Panc1 (cell line): ENCODE measurements around the gene BHLHA15. TPM values are rescaled to one million over a fixed set of nuclear protein-coding genes. Genes with fewer than 3 reads are reported as not detected.

Experiments
- ATAC-seq: fragments of 200-7000 bp; cut with Tn5 transposase; 2 replicates; pipeline ENCODE4 v1.9.1; 2020; ENCODE audit warnings: mild to moderate bottlenecking, moderate library complexity
- BruUV-seq: library from RNA; stranded (reverse); fragments of 400-500 nt; replicated peaks from 2 replicates; lab custom pipeline; 2021; lab: Mats Ljungman, UMichigan
- CTCF ChIA-PET: fragments of 300-600 bp; sonication (Branson Sonifier 250); formaldehyde crosslinking; loops from one replicate; lab custom pipeline; 2022; ENCODE audit warnings: antibody characterized with exemption; lab: Charles Lee
- POLR2A ChIA-PET: fragments of 300-600 bp; sonication (Branson Sonifier 250); formaldehyde crosslinking; loops from one replicate; lab custom pipeline; 2022; ENCODE audit warnings: antibody characterized with exemption; lab: Charles Lee
- DNase-seq: peaks from one replicate; pipeline ENCODE4 v3.0.0-alpha.2; 2010; ENCODE audit warnings: low read depth, low spot score
- H3K27ac ChIP-seq: 2 replicates; pipeline ENCODE4 v1.5.1; 2011; ENCODE audit warnings: mild to moderate bottlenecking, low read length, inconsistent platforms
- H3K27me3 ChIP-seq: fragments of 200-500 bp; sonication (Bioruptor generic); 2 replicates; pipeline ENCODE4 v1.6.0; 2014; ENCODE audit warnings: low read length, inconsistent platforms; ENCODE audit not compliant: control insufficient read depth, insufficient read depth
- H3K36me3 ChIP-seq: fragments of 200-500 bp; sonication (Bioruptor generic); 2 replicates; pipeline ENCODE4 v1.5.1; 2014; ENCODE audit warnings: inconsistent platforms, mild to moderate bottlenecking, low read length, moderate library complexity; ENCODE audit not compliant: control insufficient read depth, insufficient read depth
- H3K4me1 ChIP-seq: 2 replicates; pipeline ENCODE4 v1.5.1; 2011; ENCODE audit warnings: inconsistent platforms, mild to moderate bottlenecking, low read length, moderate library complexity; ENCODE audit not compliant: control insufficient read depth, insufficient read depth
- H3K4me3 ChIP-seq, 2 experiments: 2 replicates each; pipeline ENCODE4 v1.5.1; 2011 to 2012; ENCODE audit warnings: low read depth in 2 of 2, low read length in 2 of 2, mild to moderate bottlenecking in 2 of 2, inconsistent platforms in 1 of 2, moderate library complexity in 1 of 2
- H3K9me3 ChIP-seq: fragments of 200-500 bp; sonication (Bioruptor generic); 2 replicates; pipeline ENCODE4 v1.5.1; 2014; ENCODE audit warnings: low read depth, mild to moderate bottlenecking, inconsistent platforms, low read length, moderate library complexity; ENCODE audit not compliant: control insufficient read depth, insufficient read depth
- POLR2AphosphoS5 ChIP-seq: IDR thresholded peaks from 2 replicates; pipeline ENCODE4 v1.6.1; 2012; ENCODE audit warnings: mild to moderate bottlenecking, low read depth, low read length, moderate library complexity
- REST ChIP-seq, 2 experiments: IDR thresholded peaks; 2 replicates each; pipeline ENCODE4 v1.6.1; 2011 to 2012; ENCODE audit warnings: low read depth in 2 of 2, control low read depth in 1 of 2, low read length in 1 of 2, mild to moderate bottlenecking in 1 of 2, moderate library complexity in 1 of 2; ENCODE audit not compliant: insufficient read depth in 1 of 2
- SIN3A ChIP-seq: IDR thresholded peaks from 2 replicates; pipeline ENCODE4 v1.6.1; 2012; ENCODE audit warnings: low read depth, mild to moderate bottlenecking, low read length, moderate library complexity, borderline replicate concordance; ENCODE audit not compliant: insufficient read depth
- TCF7L2 ChIP-seq: IDR thresholded peaks from 2 replicates; pipeline ENCODE4 v1.6.1; 2011; ENCODE audit warnings: mild to moderate bottlenecking, low read depth, low read length, inconsistent platforms
- in situ Hi-C: cut with HindIII; loops from 2 replicates; pipeline ENCODE4 v1.10.0; 2016; ENCODE audit warnings: low sequenced_read_pairs, low pct_unique_long_range_greater_than_20kb
- intact Hi-C: fragments of 100-400 bp; cut with micrococcal nuclease; formaldehyde crosslinking; loops from one replicate; pipeline ENCODE4 v1.10.0; 2022; ENCODE audit not compliant: unreplicated experiment
- total RNA-seq: library from RNA; stranded (reverse); gene quantifications from one replicate; pipeline ENCODE4 v1.2.1, GENCODE V29; 2021; ENCODE audit not compliant: unreplicated experiment
- TF ChIP-seq, protein P1 (sequence below): fragments of 450-650 bp; IDR thresholded peaks from 2 replicates; pipeline ENCODE4 v1.5.1; 2017; ENCODE audit warnings: mild to moderate bottlenecking

BHLHA15 gene
- total RNA-seq, 1 experiment from 2014 or later = 0.26 TPM

GRCh38 chr7:98203964-98204605, 7.2 kb upstream of the BHLHA15 start:
- ATAC-seq (no peak), DNase-seq (no peak)
- in situ Hi-C loops = no loop called here
- H3K4me1 ChIP-seq = no peaks in the 10 kb centered on the region
- TF ChIP-seq POLR2AphosphoS5 (no peak), TCF7L2 (no peak), REST (IDR thresholded peaks at IDR 0.05; ENCODE audit: insufficient read depth in 1 of 2, low read depth in 2 of 2, low read length in 1 of 2) (no peak), SIN3A (no peak)
- TF ChIP-seq, protein P1, sequence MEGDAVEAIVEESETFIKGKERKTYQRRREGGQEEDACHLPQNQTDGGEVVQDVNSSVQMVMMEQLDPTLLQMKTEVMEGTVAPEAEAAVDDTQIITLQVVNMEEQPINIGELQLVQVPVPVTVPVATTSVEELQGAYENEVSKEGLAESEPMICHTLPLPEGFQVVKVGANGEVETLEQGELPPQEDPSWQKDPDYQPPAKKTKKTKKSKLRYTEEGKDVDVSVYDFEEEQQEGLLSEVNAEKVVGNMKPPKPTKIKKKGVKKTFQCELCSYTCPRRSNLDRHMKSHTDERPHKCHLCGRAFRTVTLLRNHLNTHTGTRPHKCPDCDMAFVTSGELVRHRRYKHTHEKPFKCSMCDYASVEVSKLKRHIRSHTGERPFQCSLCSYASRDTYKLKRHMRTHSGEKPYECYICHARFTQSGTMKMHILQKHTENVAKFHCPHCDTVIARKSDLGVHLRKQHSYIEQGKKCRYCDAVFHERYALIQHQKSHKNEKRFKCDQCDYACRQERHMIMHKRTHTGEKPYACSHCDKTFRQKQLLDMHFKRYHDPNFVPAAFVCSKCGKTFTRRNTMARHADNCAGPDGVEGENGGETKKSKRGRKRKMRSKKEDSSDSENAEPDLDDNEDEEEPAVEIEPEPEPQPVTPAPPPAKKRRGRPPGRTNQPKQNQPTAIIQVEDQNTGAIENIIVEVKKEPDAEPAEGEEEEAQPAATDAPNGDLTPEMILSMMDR = no peak
- H3K27ac ChIP-seq = no peak overlapping the region
- H3K9me3 ChIP-seq = no peaks in the 10 kb centered on the region
- intact Hi-C loops = no loop called here
- H3K36me3 ChIP-seq = no peaks in the 10 kb centered on the region
- H3K27me3 ChIP-seq = no peaks in the 10 kb centered on the region
- no TSS peak for BruUV-seq
- H3K4me3 ChIP-seq = no peak overlapping the region
- POLR2A ChIA-PET = no interaction called here
- CTCF ChIA-PET = no interaction called here

DNA sequence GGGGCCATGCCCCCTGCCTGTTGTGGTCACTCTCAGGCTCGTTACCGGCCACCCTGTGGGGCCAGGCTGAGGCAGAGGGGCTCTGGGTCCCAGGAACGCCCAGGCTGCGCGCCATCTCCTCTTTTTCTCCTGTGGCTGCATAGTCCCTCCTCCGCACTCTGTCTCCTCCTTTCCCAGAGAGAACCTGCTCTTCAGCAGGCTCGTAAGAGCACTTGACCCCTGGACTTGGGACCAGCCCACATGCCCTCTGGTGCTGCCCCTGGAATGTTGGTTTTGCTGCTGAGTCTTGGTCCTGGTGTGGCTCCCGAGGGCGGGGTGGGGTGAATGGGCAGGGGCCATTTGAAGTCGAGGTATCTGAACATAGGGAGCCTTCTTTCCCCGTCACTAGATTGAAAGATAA, 6.6 kb upstream of the BHLHA15 start:
- ChIA-PET CTCF (no interaction called here), POLR2A (no interaction called here)
- ATAC-seq (0 out of 2 replicates have a peak, but pooled peaks have one; percentile 31), DNase-seq (no peak)
- in situ Hi-C loops = no loop called here
- H3K36me3 ChIP-seq = no peaks in the 10 kb centered on the region
- no peaks in the 10 kb centered on the region for H3K9me3 ChIP-seq
- H3K4me1 ChIP-seq = no peaks in the 10 kb centered on the region
- no peak overlapping the region for H3K4me3 ChIP-seq
- intact Hi-C loops = no loop called here
- no peak for TF ChIP-seq POLR2AphosphoS5
- no peak for TF ChIP-seq TCF7L2
- no peak for TF ChIP-seq SIN3A
- TF ChIP-seq, protein P1 = no peak
- no peak for TF ChIP-seq REST (IDR thresholded peaks at IDR 0.05; ENCODE audit: insufficient read depth in 1 of 2, low read depth in 2 of 2, low read length in 1 of 2)
- BruUV-seq = no TSS peak
- no peaks in the 10 kb centered on the region for H3K27me3 ChIP-seq
- no peak overlapping the region for H3K27ac ChIP-seq
